PFSK-1 (cell line): Measurements from ENCODE around the gene PALD1.

ENCODE experiments used
- POLR2AphosphoS5 ChIP-seq: IDR thresholded peaks from 2 replicates; pipeline ENCODE4 v1.6.1; 2012; ENCODE audit warnings: low read depth, mild to moderate bottlenecking, control low read depth, low read length, moderate library complexity
- REST ChIP-seq, 2 experiments: IDR thresholded peaks; 2 replicates each; pipeline versions ENCODE4 v1.6.1 to v1.8.0; 2011 to 2012; ENCODE audit warnings: low read depth in 2 of 2, low read length in 2 of 2, control low read depth in 1 of 2, inconsistent platforms in 1 of 2, mild to moderate bottlenecking in 1 of 2, moderate library complexity in 1 of 2; ENCODE audit not compliant: insufficient read depth in 1 of 2
- SIN3A ChIP-seq: IDR thresholded peaks from 2 replicates; pipeline ENCODE4 v1.6.1; 2012; ENCODE audit warnings: mild to moderate bottlenecking, low read length, moderate library complexity, borderline replicate concordance; ENCODE audit not compliant: insufficient read depth

GRCh38 chr10:70568113-70568512 lies 89.5 kb downstream of the PALD1 start:
- no peak for TF ChIP-seq SIN3A
- TF ChIP-seq POLR2AphosphoS5 = no peak
- TF ChIP-seq REST (IDR thresholded peaks at IDR 0.05; ENCODE audit: insufficient read depth in 1 of 2, low read depth in 2 of 2, low read length in 2 of 2) = no peak
